Mesendoderm (in vitro differentiated cells): Measurements from ENCODE around the gene ASB3.

Experiments used
- DNase-seq: peaks from one replicate; pipeline ENCODE4 v3.0.0; 2013
- H2AK5ac ChIP-seq: 2 replicates; pipeline ENCODE4 v1.6.1; 2013; ENCODE audit warnings: low read length, inconsistent platforms
- H2BK120ac ChIP-seq: 2 replicates; pipeline ENCODE4 v1.6.1; 2013; ENCODE audit warnings: low read depth, mild to moderate bottlenecking, low read length, moderate library complexity, mixed read lengths
- H2BK15ac ChIP-seq: replicated peaks from 2 replicates; pipeline ENCODE4 v1.6.1; 2013; ENCODE audit warnings: low read depth, mild to moderate bottlenecking, moderate library complexity
- H2BK5ac ChIP-seq: 2 replicates; pipeline ENCODE4 v1.6.1; 2013; ENCODE audit warnings: low read length, inconsistent platforms
- H3K18ac ChIP-seq: 2 replicates; pipeline ENCODE4 v1.6.1; 2013; ENCODE audit warnings: mild to moderate bottlenecking, low read length, mixed read lengths
- H3K23ac ChIP-seq: one replicate; pipeline ENCODE4 v1.6.1; 2013; ENCODE audit warnings: low read length
- H3K27ac ChIP-seq: 2 replicates; pipeline ENCODE4 v1.5.1; 2013; ENCODE audit warnings: low read depth, mild to moderate bottlenecking, inconsistent platforms, low read length, moderate library complexity
- H3K27me3 ChIP-seq: 2 replicates; pipeline ENCODE4 v1.6.1; 2013; ENCODE audit warnings: low read length, control low read depth, mild to moderate bottlenecking, inconsistent platforms; ENCODE audit not compliant: insufficient read depth, poor library complexity
- H3K36me3 ChIP-seq: 2 replicates; pipeline ENCODE4 v1.6.1; 2013; ENCODE audit warnings: low read length, inconsistent platforms; ENCODE audit not compliant: control insufficient read depth, insufficient read depth
- H3K4ac ChIP-seq: one replicate; pipeline ENCODE4 v1.6.1; 2013; ENCODE audit warnings: low read depth, mild to moderate bottlenecking, low read length, moderate library complexity
- H3K4me1 ChIP-seq: 2 replicates; pipeline ENCODE4 v1.6.1; 2013; ENCODE audit warnings: low read depth, low read length, inconsistent platforms; ENCODE audit not compliant: control insufficient read depth
- H3K4me2 ChIP-seq: 2 replicates; pipeline ENCODE4 v1.6.1; 2013; ENCODE audit warnings: low read length
- H3K4me3 ChIP-seq: 2 replicates; pipeline ENCODE4 v1.5.1; 2013; ENCODE audit warnings: mild to moderate bottlenecking, low read length
- H3K56ac ChIP-seq: one replicate; pipeline ENCODE4 v1.6.1; 2013; ENCODE audit warnings: low read length
- H3K79me1 ChIP-seq: 2 replicates; pipeline ENCODE4 v1.6.1; 2013; ENCODE audit warnings: low read length, inconsistent platforms
- H3K79me2 ChIP-seq: 2 replicates; pipeline ENCODE4 v1.6.1; 2013; ENCODE audit warnings: mild to moderate bottlenecking, low read length; ENCODE audit not compliant: control insufficient read depth, insufficient read depth
- H3K9ac ChIP-seq: 2 replicates; pipeline ENCODE4 v1.6.1; 2013; ENCODE audit warnings: low read length, inconsistent platforms
- H4K5ac ChIP-seq: one replicate; pipeline ENCODE4 v1.6.1; 2013; ENCODE audit warnings: low read length
- H4K8ac ChIP-seq: one replicate; pipeline ENCODE4 v1.6.1; 2013; ENCODE audit warnings: low read depth, mild to moderate bottlenecking, control low read depth, low read length, moderate library complexity
- WGBS: extraction: QIAGEN DNeasy Blood & Tissue Kit; methylation state at CpG from one replicate; pipeline ENCODE4 v1.1.7; 2013; ENCODE audit warnings: low lambda C conversion rate, missing lambda C conversion rate; ENCODE audit not compliant: insufficient coverage; ENCODE audit errors: extremely low coverage; 5-methylcytosine and 5-hydroxymethylcytosine counted together

ASB3 gene

GRCh38 chr2:53819634-53820033, 32.9 kb upstream of the ASB3 start:
- Histone ChIP-seq H3K56ac (no peak overlapping the region), H4K5ac (no peak overlapping the region), H3K4me3 (no peak overlapping the region), H3K79me1 (no peaks in the 10 kb centered on the region), H3K79me2 (no peaks in the 10 kb centered on the region), H3K4ac (no peak overlapping the region), H2AK5ac (no peak overlapping the region), H3K4me1 (no peaks in the 10 kb centered on the region), H3K4me2 (no peak overlapping the region), H3K18ac (no peak overlapping the region), H2BK15ac (no peak overlapping the region), H3K23ac (no peak overlapping the region), H2BK120ac (no peak overlapping the region), H4K8ac (no peak overlapping the region), H3K36me3 (no peaks in the 10 kb centered on the region), H3K27ac (no peak overlapping the region), H3K27me3 (no peaks in the 10 kb centered on the region), H3K9ac (no peak overlapping the region), H2BK5ac (no peak overlapping the region)
- DNase-seq: no peak
- no CpG with 5 or more reads among the region's 4 CpGs for WGBS

GRCh38 chr2:53818854-53819435, 32.2 kb upstream of the ASB3 start:
- Histone ChIP-seq H2BK120ac (no peak overlapping the region), H2BK5ac (no peak overlapping the region), H2BK15ac (no peak overlapping the region), H3K4ac (no peak overlapping the region), H3K4me2 (no peak overlapping the region), H3K23ac (no peak overlapping the region), H3K27me3 (no peaks in the 10 kb centered on the region), H3K79me2 (no peaks in the 10 kb centered on the region), H3K4me1 (no peaks in the 10 kb centered on the region), H3K4me3 (no peak overlapping the region), H4K5ac (no peak overlapping the region), H3K36me3 (no peaks in the 10 kb centered on the region), H3K18ac (no peak overlapping the region), H3K79me1 (no peaks in the 10 kb centered on the region), H3K27ac (no peak overlapping the region), H2AK5ac (no peak overlapping the region), H4K8ac (no peak overlapping the region), H3K9ac (no peak overlapping the region), H3K56ac (no peak overlapping the region)
- no CpG with 5 or more reads among the region's 3 CpGs for WGBS
- DNase-seq: no peak

- no peak overlapping the region for H4K8ac ChIP-seq
- no peak overlapping the region for H3K4ac ChIP-seq
- no peaks in the 10 kb centered on the region for H3K79me2 ChIP-seq
- H3K9ac ChIP-seq: no peak overlapping the region
- no peak overlapping the region for H3K27ac ChIP-seq
- no peak overlapping the region for H2BK5ac ChIP-seq
- H4K5ac ChIP-seq: no peak overlapping the region
- H3K4me3 ChIP-seq: no peak overlapping the region
- no peaks in the 10 kb centered on the region for H3K79me1 ChIP-seq
- H3K36me3 ChIP-seq: no peaks in the 10 kb centered on the region
- no peak overlapping the region for H3K23ac ChIP-seq
- H2BK120ac ChIP-seq: no peak overlapping the region
- H2BK15ac ChIP-seq: no peak overlapping the region
- no peak overlapping the region for H3K18ac ChIP-seq
- H3K4me2 ChIP-seq: no peak overlapping the region
- no peak for DNase-seq
- no peaks in the 10 kb centered on the region for H3K27me3 ChIP-seq
- H3K4me1 ChIP-seq: no peaks in the 10 kb centered on the region
- H2AK5ac ChIP-seq: no peak overlapping the region
- H3K56ac ChIP-seq: no peak overlapping the region
Observed at GRCh38 chr2:53813151-53813550, 26.4 kb upstream of the ASB3 start.

- no peaks in the 10 kb centered on the region for H3K79me2 ChIP-seq
- H3K79me1 ChIP-seq: no peaks in the 10 kb centered on the region
- H3K27me3 ChIP-seq: no peaks in the 10 kb centered on the region
- no peaks in the 10 kb centered on the region for H3K4me1 ChIP-seq
- no CpG with 5 or more reads among the region's 3 CpGs for WGBS
- H2AK5ac ChIP-seq: no peak overlapping the region
- H3K27ac ChIP-seq: no peak overlapping the region
- H3K23ac ChIP-seq: no peak overlapping the region
- no peak overlapping the region for H2BK15ac ChIP-seq
- H2BK5ac ChIP-seq: no peak overlapping the region
- no peak overlapping the region for H3K4me3 ChIP-seq
- no peak for DNase-seq
- H3K9ac ChIP-seq: no peak overlapping the region
- H3K36me3 ChIP-seq: no peaks in the 10 kb centered on the region
- H4K8ac ChIP-seq: no peak overlapping the region
- no peak overlapping the region for H3K56ac ChIP-seq
- no peak overlapping the region for H3K4ac ChIP-seq
- no peak overlapping the region for H3K4me2 ChIP-seq
- no peak overlapping the region for H3K18ac ChIP-seq
- no peak overlapping the region for H2BK120ac ChIP-seq
- H4K5ac ChIP-seq: no peak overlapping the region
Observed at GRCh38 chr2:53811601-53812000, 24.8 kb upstream of the ASB3 start.

GRCh38 chr2:53802617-53803151, 15.9 kb upstream of the ASB3 start:
- Histone ChIP-seq H3K79me2 (no peaks in the 10 kb centered on the region), H3K4me3 (no peak overlapping the region), H2AK5ac (no peak overlapping the region), H3K27me3 (no peaks in the 10 kb centered on the region), H3K27ac (no peak overlapping the region), H2BK5ac (no peak overlapping the region), H3K23ac (no peak overlapping the region), H2BK120ac (no peak overlapping the region), H3K79me1 (no peaks in the 10 kb centered on the region), H3K18ac (no peak overlapping the region), H3K4me2 (no peak overlapping the region), H3K56ac (no peak overlapping the region), H3K36me3 (no peaks in the 10 kb centered on the region), H4K5ac (no peak overlapping the region), H3K9ac (no peak overlapping the region), H4K8ac (no peak overlapping the region), H2BK15ac (no peak overlapping the region), H3K4ac (no peak overlapping the region), H3K4me1 (no peaks in the 10 kb centered on the region)
- no peak for DNase-seq
- WGBS: no CpG with 5 or more reads among the region's 7 CpGs

- H3K4ac ChIP-seq: no peak overlapping the region
- H3K36me3 ChIP-seq: no peaks in the 10 kb centered on the region
- H3K18ac ChIP-seq: no peak overlapping the region
- H3K23ac ChIP-seq: no peak overlapping the region
- H4K5ac ChIP-seq: no peak overlapping the region
- no peak overlapping the region for H2BK15ac ChIP-seq
- H3K79me2 ChIP-seq: no peaks in the 10 kb centered on the region
- no peak overlapping the region for H2BK120ac ChIP-seq
- no peaks in the 10 kb centered on the region for H3K4me1 ChIP-seq
- no peaks in the 10 kb centered on the region for H3K27me3 ChIP-seq
- no peak for DNase-seq
- H2BK5ac ChIP-seq: no peak overlapping the region
- H3K9ac ChIP-seq: no peak overlapping the region
- no peak overlapping the region for H3K27ac ChIP-seq
- no peak overlapping the region for H3K4me2 ChIP-seq
- H3K56ac ChIP-seq: no peak overlapping the region
- no peak overlapping the region for H4K8ac ChIP-seq
- no peak overlapping the region for H3K4me3 ChIP-seq
- no peaks in the 10 kb centered on the region for H3K79me1 ChIP-seq
- no peak overlapping the region for H2AK5ac ChIP-seq
Observed at GRCh38 chr2:53801547-53801946, 14.8 kb upstream of the ASB3 start.
